DOHH2 (cell line): ENCODE data around the gene STARD4.

Experiments used
- H3F3A ChIP-seq: fragments of 200-600 bp; sonication (generic), shearing (Covaris generic); 2 replicates; pipeline ENCODE4 v1.6.0; 2016; ENCODE audit warnings: antibody characterized with exemption, mild to moderate bottlenecking; ENCODE audit not compliant: control insufficient read depth, insufficient read depth
- H3K27ac ChIP-seq: fragments of 200-600 bp; sonication (generic); 2 replicates; pipeline ENCODE4 v1.5.1; 2014; ENCODE audit warnings: low read depth, mild to moderate bottlenecking, low read length, moderate library complexity
- H3K27me3 ChIP-seq: fragments of 200-600 bp; sonication (generic); 2 replicates; pipeline ENCODE4 v1.6.1; 2014; ENCODE audit warnings: mild to moderate bottlenecking, low read length, mixed read lengths; ENCODE audit not compliant: control insufficient read depth
- H3K36me3 ChIP-seq: fragments of 200-600 bp; sonication (generic); 2 replicates; pipeline ENCODE4 v1.6.1; 2014; ENCODE audit warnings: mild to moderate bottlenecking, low read length, moderate library complexity, mixed read lengths; ENCODE audit not compliant: control insufficient read depth
- H3K4me1 ChIP-seq: fragments of 200-600 bp; sonication (generic); 2 replicates; pipeline ENCODE4 v1.6.1; 2014; ENCODE audit warnings: mild to moderate bottlenecking, low read length, mixed read lengths; ENCODE audit not compliant: control insufficient read depth
- H3K4me2 ChIP-seq: fragments of 200-600 bp; sonication (generic); 2 replicates; pipeline ENCODE4 v1.6.0; 2014; ENCODE audit warnings: mild to moderate bottlenecking, low read length, moderate library complexity
- H3K4me3 ChIP-seq: fragments of 200-600 bp; sonication (generic); 2 replicates; pipeline ENCODE4 v1.5.1; 2014; ENCODE audit warnings: mild to moderate bottlenecking, low read length, mixed read lengths
- H3K79me2 ChIP-seq: fragments of 200-600 bp; sonication (generic); 2 replicates; pipeline ENCODE4 v1.6.1; 2014; ENCODE audit warnings: mild to moderate bottlenecking, low read length, mixed read lengths; ENCODE audit not compliant: control insufficient read depth
- H3K9me2 ChIP-seq: fragments of 200-600 bp; sonication (generic); replicated peaks from 2 replicates; pipeline ENCODE4 v1.6.1; 2014; ENCODE audit warnings: mild to moderate bottlenecking, low read length, mixed read lengths; ENCODE audit not compliant: control insufficient read depth
- H3K9me3 ChIP-seq: fragments of 200-600 bp; sonication (generic); 2 replicates; pipeline ENCODE4 v1.6.1; 2014; ENCODE audit warnings: antibody characterized with exemption, low read length, mixed read lengths; ENCODE audit not compliant: control insufficient read depth, insufficient read depth
- H4K20me1 ChIP-seq: fragments of 200-600 bp; sonication (generic); 2 replicates; pipeline ENCODE4 v1.6.0; 2014; ENCODE audit warnings: low read depth, mild to moderate bottlenecking, antibody characterized with exemption, low read length, moderate library complexity; ENCODE audit not compliant: control insufficient read depth, insufficient read depth
- CTCF ChIP-seq: fragments of 200-600 bp; sonication (generic); IDR thresholded peaks from one replicate; pipeline ENCODE4 v1.5.1; 2014; ENCODE audit warnings: antibody characterized with exemption, mild to moderate bottlenecking, low read depth, low read length; ENCODE audit not compliant: poor library complexity, severe bottlenecking
- EZH2phosphoT487 ChIP-seq: fragments of 200-600 bp; sonication (generic); IDR thresholded peaks from 2 replicates; pipeline ENCODE4 v1.6.1; 2017; ENCODE audit warnings: borderline replicate concordance, mild to moderate bottlenecking, antibody characterized with exemption, low read length, moderate library complexity, mixed read lengths

STARD4 gene

GRCh38 chr5:111507276-111507675 lies 5.1 kb downstream of the STARD4 start:
- TF ChIP-seq CTCF (no peak), EZH2phosphoT487 (no peak)
- Histone ChIP-seq H3K4me2 (no peak overlapping the region), H3K4me1 (peaks cover 31% of the 10 kb centered on the region), H3K9me3 (no peaks in the 10 kb centered on the region), H3F3A (0 out of 2 replicates have a peak, but pooled peaks cover 3% of the 10 kb centered on the region), H3K4me3 (no peak overlapping the region), H3K9me2 (no peaks in the 10 kb centered on the region), H4K20me1 (peaks cover 24% of the 10 kb centered on the region), H3K27me3 (no peaks in the 10 kb centered on the region), H3K36me3 (peaks cover 75% of the 10 kb centered on the region), H3K27ac (no peak overlapping the region), H3K79me2 (peaks cover 89% of the 10 kb centered on the region)

- Histone ChIP-seq H3K4me3 (no peak overlapping the region), H3K36me3 (peaks cover 83% of the 10 kb centered on the region), H3K27me3 (no peaks in the 10 kb centered on the region), H3K79me2 (peaks cover 67% of the 10 kb centered on the region), H3K9me3 (no peaks in the 10 kb centered on the region), H3K27ac (no peak overlapping the region), H3K4me2 (no peak overlapping the region), H3K9me2 (no peaks in the 10 kb centered on the region), H3K4me1 (peaks cover 18% of the 10 kb centered on the region), H4K20me1 (peaks cover 24% of the 10 kb centered on the region), H3F3A (0 out of 2 replicates have a peak, but pooled peaks cover 3% of the 10 kb centered on the region)
- TF ChIP-seq CTCF (no peak), EZH2phosphoT487 (no peak)
Observed at GRCh38 chr5:111505096-111505495, 7.2 kb downstream of the STARD4 start.

- Histone ChIP-seq H3K9me2 (no peaks in the 10 kb centered on the region), H3K9me3 (no peaks in the 10 kb centered on the region), H3K4me1 (no peaks in the 10 kb centered on the region), H3K36me3 (peaks cover 86% of the 10 kb centered on the region), H3K27me3 (no peaks in the 10 kb centered on the region), H3K4me2 (no peak overlapping the region), H3K4me3 (no peak overlapping the region), H3K27ac (no peak overlapping the region), H3K79me2 (peaks cover 46% of the 10 kb centered on the region), H4K20me1 (peaks cover 11% of the 10 kb centered on the region), H3F3A (0 out of 2 replicates have a peak, but pooled peaks cover 3% of the 10 kb centered on the region)
- TF ChIP-seq CTCF (no peak), EZH2phosphoT487 (no peak)
Observed at GRCh38 chr5:111502956-111503355, 9.4 kb downstream of the STARD4 start.

GRCh38 chr5:111498346-111498745 lies 14.0 kb downstream of the STARD4 start:
- TF ChIP-seq EZH2phosphoT487 (no peak), CTCF (no peak)
- Histone ChIP-seq H3K79me2 (peaks cover 5% of the 10 kb centered on the region), H3K9me2 (no peaks in the 10 kb centered on the region), H3K27me3 (no peaks in the 10 kb centered on the region), H3K4me1 (no peaks in the 10 kb centered on the region), H3K36me3 (peaks cover 73% of the 10 kb centered on the region), H3K4me2 (no peak overlapping the region), H3F3A (peaks cover 3% of the 10 kb centered on the region; the same call in 1 of the 2 replicates), H3K9me3 (no peaks in the 10 kb centered on the region), H4K20me1 (no peaks in the 10 kb centered on the region), H3K27ac (no peak overlapping the region), H3K4me3 (no peak overlapping the region)
